Measurements from ENCODE around the gene UMAD1. TPM values are rescaled to one million over a fixed set of nuclear protein-coding genes. Genes with fewer than 3 reads are reported as not detected.

The UMAD1 gene
- total and polyA plus RNA-seq, 2 donors from 2014 or later, result 18.0 to 20.3 TPM

DNA sequence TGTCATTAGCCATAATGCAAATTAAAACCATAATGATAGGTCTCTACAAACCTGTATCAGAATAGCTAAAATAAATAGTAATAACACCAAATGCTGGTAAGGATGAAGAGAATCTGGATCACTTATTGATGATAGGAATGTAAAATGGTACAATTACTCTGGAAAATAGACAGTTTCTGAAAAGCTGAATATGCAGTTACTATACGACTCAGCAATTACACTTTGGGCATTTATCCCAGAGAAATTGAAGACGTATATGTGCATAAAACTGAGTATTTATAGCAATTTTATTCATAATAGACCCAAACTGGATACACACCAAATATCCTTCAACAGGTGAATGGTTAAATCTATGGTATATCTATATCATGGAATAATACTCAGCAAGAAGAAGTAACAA, 69.9 kb downstream of the UMAD1 start:
- no peak for FAIRE-seq
- no peaks in the 10 kb centered on the region for H3K36me3 ChIP-seq (ENCODE audit: control insufficient read depth in 2 of 3, insufficient read depth in 3 of 3, low read length in 3 of 3)

DNA sequence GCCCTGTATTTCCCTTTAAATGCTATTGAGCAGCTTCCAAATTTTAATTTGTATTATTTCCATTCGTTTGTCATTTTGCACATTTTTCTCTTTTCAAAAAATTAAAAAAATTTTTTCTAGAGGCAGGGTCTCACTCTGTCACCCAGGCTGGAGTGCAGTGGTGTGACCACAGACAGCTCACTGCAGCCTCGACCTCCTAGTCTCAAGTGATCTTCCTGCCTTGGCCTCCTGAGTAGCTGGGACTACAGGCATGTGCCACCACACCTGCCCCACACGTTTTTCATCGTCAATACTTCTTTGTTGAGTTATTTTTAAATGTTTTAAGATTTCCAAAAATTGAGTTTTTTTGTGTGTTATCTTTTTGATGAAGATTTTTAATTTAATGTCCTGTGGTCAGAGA, 73.2 kb downstream of the UMAD1 start:
- Histone ChIP-seq H3K27me3 (ENCODE audit: control insufficient read depth, insufficient read depth, low read length) (no peaks in the 10 kb centered on the region), H3K4me3 (ENCODE audit: low read length in 3 of 3) (no peak overlapping the region), H3K36me3 (ENCODE audit: control insufficient read depth in 2 of 3, insufficient read depth in 3 of 3, low read length in 3 of 3) (no peaks in the 10 kb centered on the region), H3K4me1 (ENCODE audit: control insufficient read depth in 2 of 3, insufficient read depth in 2 of 3, low read depth in 1 of 3, low read length in 3 of 3) (no peaks in the 10 kb centered on the region), H3K9ac (ENCODE audit: low read length in 3 of 3) (no peak overlapping the region), H3K9me3 (ENCODE audit: control insufficient read depth in 2 of 3, insufficient read depth in 1 of 3, low read length in 3 of 3) (no peaks in the 10 kb centered on the region), H3K27ac (ENCODE audit: low read depth in 2 of 2, low read length in 2 of 2) (no peak overlapping the region)
- TF ChIP-seq, protein P1, sequence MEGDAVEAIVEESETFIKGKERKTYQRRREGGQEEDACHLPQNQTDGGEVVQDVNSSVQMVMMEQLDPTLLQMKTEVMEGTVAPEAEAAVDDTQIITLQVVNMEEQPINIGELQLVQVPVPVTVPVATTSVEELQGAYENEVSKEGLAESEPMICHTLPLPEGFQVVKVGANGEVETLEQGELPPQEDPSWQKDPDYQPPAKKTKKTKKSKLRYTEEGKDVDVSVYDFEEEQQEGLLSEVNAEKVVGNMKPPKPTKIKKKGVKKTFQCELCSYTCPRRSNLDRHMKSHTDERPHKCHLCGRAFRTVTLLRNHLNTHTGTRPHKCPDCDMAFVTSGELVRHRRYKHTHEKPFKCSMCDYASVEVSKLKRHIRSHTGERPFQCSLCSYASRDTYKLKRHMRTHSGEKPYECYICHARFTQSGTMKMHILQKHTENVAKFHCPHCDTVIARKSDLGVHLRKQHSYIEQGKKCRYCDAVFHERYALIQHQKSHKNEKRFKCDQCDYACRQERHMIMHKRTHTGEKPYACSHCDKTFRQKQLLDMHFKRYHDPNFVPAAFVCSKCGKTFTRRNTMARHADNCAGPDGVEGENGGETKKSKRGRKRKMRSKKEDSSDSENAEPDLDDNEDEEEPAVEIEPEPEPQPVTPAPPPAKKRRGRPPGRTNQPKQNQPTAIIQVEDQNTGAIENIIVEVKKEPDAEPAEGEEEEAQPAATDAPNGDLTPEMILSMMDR (IDR thresholded peaks at IDR 0.05; ENCODE audit: borderline replicate concordance, extremely low read depth, insufficient read depth), result no peak
- FAIRE-seq (no peak), DNase-seq (no peak)
- intact Hi-C loops (cut with DNase I), result no loop called here

More for the DNA sequence above, 69.9 kb downstream of the UMAD1 start:
- TF ChIP-seq, protein P1 (IDR thresholded peaks at IDR 0.05; ENCODE audit: borderline replicate concordance, extremely low read depth, insufficient read depth), result no peak
- intact Hi-C loops (cut with DNase I), result no loop called here
- no peak overlapping the region for H3K4me3 ChIP-seq (ENCODE audit: low read length in 3 of 3)
- H3K9ac ChIP-seq (ENCODE audit: low read length in 3 of 3), result no peak overlapping the region
- no peak overlapping the region for H3K27ac ChIP-seq (ENCODE audit: low read depth in 2 of 2, low read length in 2 of 2)
- no peaks in the 10 kb centered on the region for H3K4me1 ChIP-seq (ENCODE audit: control insufficient read depth in 2 of 3, insufficient read depth in 2 of 3, low read depth in 1 of 3, low read length in 3 of 3)
- no peaks in the 10 kb centered on the region for H3K9me3 ChIP-seq (ENCODE audit: control insufficient read depth in 2 of 3, insufficient read depth in 1 of 3, low read length in 3 of 3)
- DNase-seq, result no peak
- no peaks in the 10 kb centered on the region for H3K27me3 ChIP-seq (ENCODE audit: control insufficient read depth, insufficient read depth, low read length)

DNA sequence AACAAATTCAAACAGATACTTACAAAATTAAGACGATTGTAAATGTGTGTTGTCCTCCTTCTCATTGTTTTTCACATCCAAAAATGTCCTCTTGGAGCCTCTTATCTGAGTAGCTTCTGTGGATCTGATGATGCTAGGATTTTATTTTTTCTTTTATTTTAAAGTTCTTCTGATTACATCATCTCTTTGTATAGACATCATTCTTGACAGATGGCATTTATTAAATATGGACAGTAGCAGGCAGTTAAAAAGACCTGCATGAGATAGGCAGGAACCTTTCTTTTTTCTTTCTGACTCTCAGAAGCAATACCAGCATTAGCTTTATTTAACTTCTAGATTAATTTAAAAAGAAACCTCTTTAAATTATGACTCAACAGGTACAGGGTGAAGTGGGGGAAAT, 77.9 kb downstream of the UMAD1 start, which contains the start of gene RPA3:
Gene RPA3 (minus strand): TSS at position 116 of the 400 bp plus-strand sequence. CDS start 78,189 bp downstream, outside the sequence.
- TF ChIP-seq, protein P1 (IDR thresholded peaks at IDR 0.05; ENCODE audit: borderline replicate concordance, extremely low read depth, insufficient read depth), result no peak
- no peak for DNase-seq
- Histone ChIP-seq H3K9ac (ENCODE audit: low read length in 3 of 3) (no peak within 1 kb of the TSS), H3K4me3 (ENCODE audit: low read length in 3 of 3) (no peak within 1 kb of the TSS), H3K27ac (ENCODE audit: low read depth in 2 of 2, low read length in 2 of 2) (no peak within 1 kb of the TSS), H3K36me3 (ENCODE audit: control insufficient read depth in 2 of 3, insufficient read depth in 3 of 3, low read length in 3 of 3) (no peaks in the 10 kb centered on the region), H3K4me1 (ENCODE audit: control insufficient read depth in 2 of 3, insufficient read depth in 2 of 3, low read depth in 1 of 3, low read length in 3 of 3) (no peaks in the 10 kb centered on the region), H3K9me3 (ENCODE audit: control insufficient read depth in 2 of 3, insufficient read depth in 1 of 3, low read length in 3 of 3) (no peaks in the 10 kb centered on the region), H3K27me3 (ENCODE audit: control insufficient read depth, insufficient read depth, low read length) (no peaks in the 10 kb centered on the region)
- intact Hi-C loops (cut with DNase I), result no loop called here
- no peak for FAIRE-seq

DNA sequence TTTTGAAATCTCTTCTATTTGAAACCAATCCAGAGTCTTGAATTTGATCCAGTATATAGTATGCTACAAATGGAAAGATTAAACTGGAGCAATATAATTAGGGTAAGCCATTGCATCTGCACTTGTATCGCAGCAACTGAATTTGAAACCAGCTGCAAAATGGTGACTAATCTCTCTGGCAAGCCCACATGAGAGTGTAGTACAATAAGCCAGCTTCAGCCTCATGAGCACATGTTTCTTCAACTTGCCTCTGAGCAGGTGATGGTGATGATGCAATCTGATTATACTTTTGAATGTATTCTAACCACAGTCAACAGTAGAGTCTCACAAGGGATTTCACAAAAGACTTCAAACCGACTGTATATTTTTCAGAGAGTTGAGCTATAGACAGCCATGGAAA, 78.7 kb downstream of the UMAD1 start:
- DNase-seq (no peak), FAIRE-seq (no peak)
- Histone ChIP-seq H3K27me3 (ENCODE audit: control insufficient read depth, insufficient read depth, low read length) (no peaks in the 10 kb centered on the region), H3K4me3 (ENCODE audit: low read length in 3 of 3) (no peak overlapping the region), H3K9ac (ENCODE audit: low read length in 3 of 3) (no peak overlapping the region), H3K27ac (ENCODE audit: low read depth in 2 of 2, low read length in 2 of 2) (no peak overlapping the region), H3K9me3 (ENCODE audit: control insufficient read depth in 2 of 3, insufficient read depth in 1 of 3, low read length in 3 of 3) (no peaks in the 10 kb centered on the region), H3K36me3 (ENCODE audit: control insufficient read depth in 2 of 3, insufficient read depth in 3 of 3, low read length in 3 of 3) (no peaks in the 10 kb centered on the region), H3K4me1 (ENCODE audit: control insufficient read depth in 2 of 3, insufficient read depth in 2 of 3, low read depth in 1 of 3, low read length in 3 of 3) (no peaks in the 10 kb centered on the region)
- TF ChIP-seq, protein P1 (IDR thresholded peaks at IDR 0.05; ENCODE audit: borderline replicate concordance, extremely low read depth, insufficient read depth), result no peak
- intact Hi-C loops (cut with DNase I), result no loop called here
